Endothelial cell of umbilical vein (primary cell): ENCODE data around the gene EPS15. TPM values are rescaled to one million over a fixed set of nuclear protein-coding genes. Genes with fewer than 3 reads are reported as not detected.

Source experiments
- BruUV-seq: library from RNA; stranded (reverse); fragments of 400-500 nt; replicated peaks from 2 replicates; lab custom pipeline; 2021; lab: Mats Ljungman, UMichigan
- CTCF ChIA-PET: fragments of 300-600, 350-600 bp; sonication (Branson Sonifier 250); formaldehyde crosslinking; loops from one replicate; lab custom pipeline; 2021; ENCODE audit warnings: antibody characterized with exemption, inconsistent platforms; lab: Charles Lee
- POLR2A ChIA-PET: fragments of 300-600, 350-600 bp; sonication (Branson Sonifier 250); formaldehyde crosslinking; loops from one replicate; lab custom pipeline; 2021; ENCODE audit warnings: antibody characterized with exemption, inconsistent platforms; lab: Charles Lee
- DNase-seq: peaks from one replicate; pipeline ENCODE4 v3.0.0-alpha.2; 2011; ENCODE audit warnings: low read depth, low spot score
- FAIRE-seq: peaks from 2 replicates; lab custom pipeline; 2011; peaks lifted over from hg19 to GRCh38; lab: Jason Lieb, UNC
- H2AFZ ChIP-seq: 2 replicates; pipeline ENCODE4 v1.6.0; 2012; ENCODE audit warnings: low read depth, low read length, control low read depth, inconsistent platforms
- H3K27ac ChIP-seq: 2 replicates; pipeline ENCODE4 v1.5.1; 2011; ENCODE audit warnings: low read depth, mild to moderate bottlenecking, control low read depth, low read length, moderate library complexity; ENCODE audit not compliant: insufficient read depth
- H3K27me3 ChIP-seq, 2 experiments: 2 replicates each; pipeline versions ENCODE4 v1.6.0 to v1.6.1; 2011; ENCODE audit warnings: low read length in 2 of 2, mixed read lengths in 1 of 2; ENCODE audit not compliant: control insufficient read depth in 2 of 2, insufficient read depth in 2 of 2
- H3K36me3 ChIP-seq, 2 experiments: 2 replicates in 1 of 2; 3 replicates in 1 of 2; pipeline ENCODE4 v1.5.1; 2011; ENCODE audit warnings: low read length in 2 of 2, mild to moderate bottlenecking in 1 of 2, moderate library complexity in 1 of 2; ENCODE audit not compliant: control insufficient read depth in 2 of 2, insufficient read depth in 2 of 2; ENCODE audit errors: extremely low read depth in 1 of 2
- H3K4me1 ChIP-seq: 3 replicates; pipeline ENCODE4 v1.5.1; 2011; ENCODE audit warnings: mild to moderate bottlenecking, low read length; ENCODE audit not compliant: control insufficient read depth, insufficient read depth; ENCODE audit errors: extremely low read depth
- H3K4me2 ChIP-seq: 2 replicates; pipeline ENCODE4 v1.6.1; 2011; ENCODE audit warnings: low read length, control low read depth, mixed read lengths; ENCODE audit not compliant: insufficient read depth
- H3K4me3 ChIP-seq, 3 experiments: fragments of 200-600 bp in 1 of 3; sonication (generic), shearing (Covaris generic) in 1 of 3; replicated peaks in 1 of 3; 2 replicates each; pipeline ENCODE4 v1.5.1; 2011 to 2016; ENCODE audit warnings: control low read depth in 3 of 3, low read length in 3 of 3, mild to moderate bottlenecking in 2 of 3, inconsistent platforms in 1 of 3, low read depth in 1 of 3, moderate library complexity in 1 of 3; ENCODE audit not compliant: insufficient read depth in 1 of 3
- H3K79me2 ChIP-seq: 2 replicates; pipeline ENCODE4 v1.6.0; 2012; ENCODE audit warnings: low read length, inconsistent platforms; ENCODE audit not compliant: control insufficient read depth, insufficient read depth
- H3K9ac ChIP-seq: replicated peaks from 2 replicates; pipeline ENCODE3; 2011; ENCODE audit warnings: low read length, control low read depth; ENCODE audit not compliant: insufficient read depth; ENCODE audit errors: extremely low read depth
- H3K9me1 ChIP-seq: replicated peaks from 3 replicates; pipeline ENCODE4 v1.6.0; 2011; ENCODE audit warnings: mild to moderate bottlenecking, low read length; ENCODE audit not compliant: control insufficient read depth, insufficient read depth; ENCODE audit errors: extremely low read depth
- H3K9me3 ChIP-seq: replicated peaks from 2 replicates; pipeline ENCODE4 v1.5.1; 2012; ENCODE audit warnings: low read length, inconsistent platforms; ENCODE audit not compliant: control insufficient read depth, insufficient read depth
- H4K20me1 ChIP-seq: replicated peaks from 2 replicates; pipeline ENCODE3; 2011; ENCODE audit warnings: mild to moderate bottlenecking, low read length; ENCODE audit not compliant: control insufficient read depth, insufficient read depth; ENCODE audit errors: extremely low read depth
- JUN ChIP-seq: IDR thresholded peaks from 2 replicates; pipeline ENCODE4 v1.6.1; 2011; ENCODE audit warnings: borderline replicate concordance, low read depth; ENCODE audit not compliant: insufficient read length, insufficient read depth
- dilution Hi-C: fragments of 300-500 bp; cut with MboI; formaldehyde crosslinking; loops from one replicate; pipeline ENCODE4 v1.15.0; 2019; ENCODE audit warnings: low sequenced_read_pairs; ENCODE audit not compliant: extremely low pct_ligation_motif_present
- intact Hi-C: fragments of 100-400 bp; cut with micrococcal nuclease; formaldehyde crosslinking; loops from one replicate; pipeline ENCODE4 v1.10.0; 2022
- polyA plus RNA-seq, 4 experiments: library from polyadenylated mRNA; depleted of rRNA in 3 of 4; stranded (reverse) in 3 of 4; unstranded in 1 of 4; fragments of >200 nt; gene quantifications; 2 replicates each; pipeline versions ENCODE4 v1.2.1 to v1.2.3, GENCODE V29; 2011 to 2012; ENCODE audit warnings: missing spikeins in 1 of 4
- total RNA-seq: library from RNA; stranded (reverse); gene quantifications from 2 replicates; pipeline ENCODE4 v1.2.3, GENCODE V29; 2021
- TF ChIP-seq, protein P1 (sequence below), 2 donors: IDR thresholded peaks; 1 replicate in 1 of 2; 2 replicates in 1 of 2; pipeline ENCODE4 v1.5.1; 2011; ENCODE audit warnings: low read length in 2 of 2, mild to moderate bottlenecking in 2 of 2, moderate library complexity in 2 of 2, control low read depth in 1 of 2, inconsistent platforms in 1 of 2, low read depth in 1 of 2; ENCODE audit not compliant: insufficient read depth in 1 of 2; ENCODE audit errors: extremely low read depth in 1 of 2

The EPS15 gene
- total and polyA plus RNA-seq, 2 donors (not counting 3 experiments of a cell fraction or from before 2014, with no cell fraction given): 15.4 to 44.8 TPM

- no peak for FAIRE-seq
- Histone ChIP-seq H3K9me1 (no peaks in the 10 kb centered on the region), H3K4me1 (peaks cover 24% of the 10 kb centered on the region), H3K79me2 (peaks cover 27% of the 10 kb centered on the region), H3K9ac (no peak overlapping the region), H3K27me3 (no peaks in the 10 kb centered on the region), H3K36me3 (no peaks in the 10 kb centered on the region), H2AFZ (no peak overlapping the region), H3K27ac (no peak overlapping the region), H3K4me2 (no peak overlapping the region), H3K4me3 (no peak overlapping the region), H4K20me1 (peaks cover 5% of the 10 kb centered on the region), H3K9me3 (no peaks in the 10 kb centered on the region)
- ChIA-PET POLR2A (interaction anchor here (0.5 kb wide), 1 partner anchor 263 kb away, joined by 5 read pairs; no protein-coding TSS in a partner anchor), CTCF (interaction anchor here (0.8 to 3.5 kb wide), 4 partner anchors 8 to 224 kb away, joined by 3 to 18 read pairs (median 3); no protein-coding TSS in a partner anchor)
- DNase-seq: peak; percentile 47
- intact Hi-C loops: no loop called here
- dilution Hi-C loops: no loop called here
- BruUV-seq: no TSS peak
- TF ChIP-seq, protein P1, sequence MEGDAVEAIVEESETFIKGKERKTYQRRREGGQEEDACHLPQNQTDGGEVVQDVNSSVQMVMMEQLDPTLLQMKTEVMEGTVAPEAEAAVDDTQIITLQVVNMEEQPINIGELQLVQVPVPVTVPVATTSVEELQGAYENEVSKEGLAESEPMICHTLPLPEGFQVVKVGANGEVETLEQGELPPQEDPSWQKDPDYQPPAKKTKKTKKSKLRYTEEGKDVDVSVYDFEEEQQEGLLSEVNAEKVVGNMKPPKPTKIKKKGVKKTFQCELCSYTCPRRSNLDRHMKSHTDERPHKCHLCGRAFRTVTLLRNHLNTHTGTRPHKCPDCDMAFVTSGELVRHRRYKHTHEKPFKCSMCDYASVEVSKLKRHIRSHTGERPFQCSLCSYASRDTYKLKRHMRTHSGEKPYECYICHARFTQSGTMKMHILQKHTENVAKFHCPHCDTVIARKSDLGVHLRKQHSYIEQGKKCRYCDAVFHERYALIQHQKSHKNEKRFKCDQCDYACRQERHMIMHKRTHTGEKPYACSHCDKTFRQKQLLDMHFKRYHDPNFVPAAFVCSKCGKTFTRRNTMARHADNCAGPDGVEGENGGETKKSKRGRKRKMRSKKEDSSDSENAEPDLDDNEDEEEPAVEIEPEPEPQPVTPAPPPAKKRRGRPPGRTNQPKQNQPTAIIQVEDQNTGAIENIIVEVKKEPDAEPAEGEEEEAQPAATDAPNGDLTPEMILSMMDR (IDR thresholded peaks at IDR 0.05; ENCODE audit: extremely low read depth in 1 of 2, insufficient read depth in 1 of 2, low read depth in 1 of 2, low read length in 2 of 2): no peak
- TF ChIP-seq JUN: peak; percentile 31
Measured at GRCh38 chr1:51520700-51521248, 1.7 kb upstream of the EPS15 start.
